ENCODE data around the gene DNAH17.

DNA sequence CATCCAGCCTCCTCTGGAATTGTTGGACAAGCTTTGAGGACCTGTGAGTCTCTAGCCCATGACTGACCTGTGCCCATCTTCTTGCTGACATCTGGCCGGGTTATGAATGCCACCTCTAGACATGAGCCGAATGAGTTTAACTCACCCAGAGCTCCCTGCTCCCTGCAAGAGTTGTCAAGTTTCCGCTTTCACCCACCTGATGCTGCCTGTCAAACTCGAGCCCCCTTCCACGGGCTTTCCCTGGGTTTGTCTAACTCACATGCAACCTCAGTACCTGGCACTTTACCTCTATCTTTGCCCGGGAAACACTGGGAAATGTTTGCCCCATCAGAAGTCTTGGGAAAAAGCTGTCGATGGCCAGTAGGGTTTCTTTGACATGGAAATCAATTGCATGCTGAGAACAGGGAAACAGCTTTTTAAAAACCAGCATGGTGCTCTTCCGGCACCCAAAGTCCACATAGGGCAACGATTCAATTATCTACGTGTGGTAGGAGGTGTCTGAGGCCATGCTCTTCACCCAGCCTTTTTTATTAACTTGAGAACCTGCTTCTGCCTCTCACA lies 33.8 kb upstream of the DNAH17 start:
- TF ChIP-seq, protein P1, sequence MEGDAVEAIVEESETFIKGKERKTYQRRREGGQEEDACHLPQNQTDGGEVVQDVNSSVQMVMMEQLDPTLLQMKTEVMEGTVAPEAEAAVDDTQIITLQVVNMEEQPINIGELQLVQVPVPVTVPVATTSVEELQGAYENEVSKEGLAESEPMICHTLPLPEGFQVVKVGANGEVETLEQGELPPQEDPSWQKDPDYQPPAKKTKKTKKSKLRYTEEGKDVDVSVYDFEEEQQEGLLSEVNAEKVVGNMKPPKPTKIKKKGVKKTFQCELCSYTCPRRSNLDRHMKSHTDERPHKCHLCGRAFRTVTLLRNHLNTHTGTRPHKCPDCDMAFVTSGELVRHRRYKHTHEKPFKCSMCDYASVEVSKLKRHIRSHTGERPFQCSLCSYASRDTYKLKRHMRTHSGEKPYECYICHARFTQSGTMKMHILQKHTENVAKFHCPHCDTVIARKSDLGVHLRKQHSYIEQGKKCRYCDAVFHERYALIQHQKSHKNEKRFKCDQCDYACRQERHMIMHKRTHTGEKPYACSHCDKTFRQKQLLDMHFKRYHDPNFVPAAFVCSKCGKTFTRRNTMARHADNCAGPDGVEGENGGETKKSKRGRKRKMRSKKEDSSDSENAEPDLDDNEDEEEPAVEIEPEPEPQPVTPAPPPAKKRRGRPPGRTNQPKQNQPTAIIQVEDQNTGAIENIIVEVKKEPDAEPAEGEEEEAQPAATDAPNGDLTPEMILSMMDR (IDR thresholded peaks at IDR 0.05; ENCODE audit: low read length) = no peak
- TF ChIP-seq EZH2 (optimal IDR thresholded peaks at IDR 0.05; ENCODE audit: low read depth, low read length) (no peak), EZH2phosphoT487 (IDR thresholded peaks at IDR 0.05; ENCODE audit: low read length) (no peak)

Measured in MM.1S (cell line).